ENCODE results near the gene PRM2. TPM values are rescaled to one million over a fixed set of nuclear protein-coding genes. Genes with fewer than 3 reads are reported as not detected.

Gene PRM2
- total RNA-seq, 4 donors from 2014 or later: not detected

GRCh38 chr16:11234884-11235702 lies 41.2 kb downstream of the PRM2 start:
- 87 to 95% methylated on average over 7 to 13 of the region's 13 CpGs for WGBS, 2 donors (ENCODE audit: low coverage in 1 of 2)
- no peak for ATAC-seq

GRCh38 chr16:11233727-11234376 lies 42.4 kb downstream of the PRM2 start:
- Histone ChIP-seq H3K27ac (no peak overlapping the region), H3K36me3 (no peaks in the 10 kb centered on the region), H3K27me3 (no peaks in the 10 kb centered on the region), H3K4me3 (no peak overlapping the region), H3K4me1 (peaks cover 0 to 9% (median 0%) of the 10 kb centered on the region in 3 donors), H3K9me3 (no peaks in the 10 kb centered on the region)
- no peak for TF ChIP-seq POLR2AphosphoS5 (IDR thresholded peaks at IDR 0.05)
- TF ChIP-seq EP300 (IDR thresholded peaks at IDR 0.05): no peak
- no peak for TF ChIP-seq POLR2A (IDR thresholded peaks at IDR 0.05)
- no peak for TF ChIP-seq CTCF (IDR thresholded peaks at IDR 0.05)
- WGBS, 2 donors (ENCODE audit: low coverage in 1 of 2): 59 to 86% methylated on average over 3 to 4 of the region's 8 CpGs
- ATAC-seq: no peak

More at GRCh38 chr16:11234884-11235702, 41.2 kb downstream of the PRM2 start:
- Histone ChIP-seq H3K4me1 (peaks cover 0 to 9% (median 0%) of the 10 kb centered on the region in 3 donors), H3K9me3 (no peaks in the 10 kb centered on the region), H3K27me3 (no peaks in the 10 kb centered on the region), H3K27ac (no peak overlapping the region), H3K4me3 (no peak overlapping the region), H3K36me3 (no peaks in the 10 kb centered on the region)
- no peak for TF ChIP-seq POLR2A (IDR thresholded peaks at IDR 0.05)
- no peak for TF ChIP-seq EP300 (IDR thresholded peaks at IDR 0.05)
- no peak for TF ChIP-seq CTCF (IDR thresholded peaks at IDR 0.05)
- no peak for TF ChIP-seq POLR2AphosphoS5 (IDR thresholded peaks at IDR 0.05)

GRCh38 chr16:11232852-11233726 lies 43.2 kb downstream of the PRM2 start:
- peaks cover 0 to 9% (median 0%) of the 10 kb centered on the region in 3 donors for H3K4me1 ChIP-seq
- H3K36me3 ChIP-seq: no peaks in the 10 kb centered on the region
- WGBS, 2 donors (ENCODE audit: low coverage in 1 of 2): 20% methylated on average over 1 of the region's 35 CpGs
- H3K27me3 ChIP-seq: no peaks in the 10 kb centered on the region
- no peaks in the 10 kb centered on the region for H3K9me3 ChIP-seq
- TF ChIP-seq POLR2A (IDR thresholded peaks at IDR 0.05): no peak
- no peak for TF ChIP-seq EP300 (IDR thresholded peaks at IDR 0.05)
- no peak for TF ChIP-seq POLR2AphosphoS5 (IDR thresholded peaks at IDR 0.05)
- no peak for TF ChIP-seq CTCF (IDR thresholded peaks at IDR 0.05)
- peak overlapping the region in 1 of 4 donors; percentile 48 for H3K27ac ChIP-seq
- peak; percentile 53 for ATAC-seq
- H3K4me3 ChIP-seq: peak overlapping the region in 1 of 2 donors; percentile 1

GRCh38 chr16:11232302-11232851 lies 43.9 kb downstream of the PRM2 start:
- WGBS, 2 donors (ENCODE audit: low coverage in 1 of 2): 75 to 100% methylated on average over 1 of the region's 3 CpGs
- H3K27ac ChIP-seq: peak overlapping the region in 1 of 4 donors; percentile 48

More at GRCh38 chr16:11232302-11232851, 43.9 kb downstream of the PRM2 start:
- Histone ChIP-seq H3K36me3 (no peaks in the 10 kb centered on the region), H3K4me1 (peaks cover 0 to 9% (median 0%) of the 10 kb centered on the region in 3 donors), H3K9me3 (no peaks in the 10 kb centered on the region), H3K4me3 (no peak overlapping the region), H3K27me3 (no peaks in the 10 kb centered on the region)
- TF ChIP-seq POLR2AphosphoS5 (IDR thresholded peaks at IDR 0.05) (no peak), CTCF (IDR thresholded peaks at IDR 0.05) (no peak), EP300 (IDR thresholded peaks at IDR 0.05) (no peak), POLR2A (IDR thresholded peaks at IDR 0.05) (peak in 1 of 2 donors; percentile 1)
- ATAC-seq: no peak

Measured in gastroesophageal sphincter (tissue), 4 donors.